ENCODE measurements around the gene CFAP221. TPM values are rescaled to one million over a fixed set of nuclear protein-coding genes. Genes with fewer than 3 reads are reported as not detected.

CFAP221 gene
- total RNA-seq, 2 experiments from 2014 or later = not detected

- intact Hi-C loops (cut with DNase I, micrococcal nuclease) = no loop called here
- ChIA-PET POLR2A (interaction anchor here (0.9 kb wide), 1 partner anchor 15 kb away, joined by 3 read pairs; the partner anchor contains the start of gene TMEM177), CTCF (no interaction called here)
- peak overlapping the region; percentile 71 for H3K27ac Mint-ChIP-seq
- no peaks in the 10 kb centered on the region for H3K9me3 Mint-ChIP-seq
- ATAC-seq (ENCODE audit: poor library complexity) = no peak
- DNase-seq = no peak
- peaks cover 50% of the 10 kb centered on the region for H3K4me1 Mint-ChIP-seq (ENCODE audit: low read depth)
- Histone ChIP-seq H3K27ac (ENCODE audit: low read depth in 1 of 2, low read length in 2 of 2) (no peak overlapping the region), H3K4me1 (ENCODE audit: insufficient read depth, low read length) (peaks cover 47% of the 10 kb centered on the region), H3K4me3 (ENCODE audit: low read length) (no peak overlapping the region), H3K9me3 (ENCODE audit: control insufficient read depth in 1 of 2, insufficient read depth in 1 of 2, low read length in 2 of 2) (no peaks in the 10 kb centered on the region), H3K36me3 (ENCODE audit: insufficient read depth, low read length) (peaks cover 3% of the 10 kb centered on the region), H3K27me3 (ENCODE audit: control insufficient read depth in 1 of 2, insufficient read depth in 2 of 2, low read length in 2 of 2) (peaks cover 0 to 2% of the 10 kb centered on the region in 2 experiments)
- no peak for TF ChIP-seq CTCF (IDR thresholded peaks at IDR 0.05)
- H3K36me3 Mint-ChIP-seq (ENCODE audit: low read depth) = peaks cover 7% of the 10 kb centered on the region
- H3K27me3 Mint-ChIP-seq = no peaks in the 10 kb centered on the region
- no peak overlapping the region for H3K4me3 Mint-ChIP-seq
These were observed 149.7 kb downstream of the CFAP221 start for GRCh38 chr2:119693967-119694366.

- intact Hi-C loops (cut with DNase I, micrococcal nuclease) = no loop called here
- Mint-ChIP-seq H3K4me3 (no peak overlapping the region), H3K27me3 (no peaks in the 10 kb centered on the region), H3K27ac (peak overlapping the region; percentile 71), H3K36me3 (ENCODE audit: low read depth) (peaks cover 2% of the 10 kb centered on the region), H3K9me3 (no peaks in the 10 kb centered on the region), H3K4me1 (ENCODE audit: low read depth) (peaks cover 50% of the 10 kb centered on the region)
- H3K27ac ChIP-seq (ENCODE audit: low read depth in 1 of 2, low read length in 2 of 2) = no peak overlapping the region
- DNase-seq (no peak), ATAC-seq (ENCODE audit: poor library complexity) (no peak)
- CTCF ChIA-PET = interaction anchor here (0.6 kb wide), 1 partner anchor 296 kb away, joined by 3 read pairs; no protein-coding TSS in a partner anchor
- POLR2A ChIA-PET = interaction anchor here (0.6 to 3.3 kb wide), 7 partner anchors 9 to 1955 kb away, joined by 3 to 40 read pairs (median 5); partner anchors contain the start of genes CLASP1, PTPN4 and TMEM177
- TF ChIP-seq CTCF (IDR thresholded peaks at IDR 0.05) = no peak
- peak overlapping the region; percentile 39 for H3K4me3 ChIP-seq (ENCODE audit: low read length)
- H3K27me3 ChIP-seq (ENCODE audit: control insufficient read depth in 1 of 2, insufficient read depth in 2 of 2, low read length in 2 of 2) = peaks cover 0 to 2% of the 10 kb centered on the region in 2 experiments
- no peaks in the 10 kb centered on the region for H3K9me3 ChIP-seq (ENCODE audit: control insufficient read depth in 1 of 2, insufficient read depth in 1 of 2, low read length in 2 of 2)
- no peaks in the 10 kb centered on the region for H3K36me3 ChIP-seq (ENCODE audit: insufficient read depth, low read length)
- H3K4me1 ChIP-seq (ENCODE audit: insufficient read depth, low read length) = peaks cover 47% of the 10 kb centered on the region
These were observed 150.2 kb downstream of the CFAP221 start for GRCh38 chr2:119694470-119694844.

GRCh38 chr2:119694845-119695521 lies 150.7 kb downstream of the CFAP221 start:
- peak in 12 of 14 experiments; percentile 10 to 63 (median 34) for DNase-seq
- Mint-ChIP-seq H3K36me3 (ENCODE audit: low read depth) (no peaks in the 10 kb centered on the region), H3K4me3 (peak overlapping the region; percentile 83), H3K27me3 (no peaks in the 10 kb centered on the region), H3K9me3 (no peaks in the 10 kb centered on the region), H3K27ac (peak overlapping the region; percentile 71), H3K4me1 (ENCODE audit: low read depth) (peaks cover 50% of the 10 kb centered on the region)
- Histone ChIP-seq H3K27me3 (ENCODE audit: control insufficient read depth in 1 of 2, insufficient read depth in 2 of 2, low read length in 2 of 2) (peaks cover 0 to 2% of the 10 kb centered on the region in 2 experiments), H3K36me3 (ENCODE audit: insufficient read depth, low read length) (no peaks in the 10 kb centered on the region), H3K4me3 (ENCODE audit: low read length) (peak overlapping the region; percentile 39), H3K9me3 (ENCODE audit: control insufficient read depth in 1 of 2, insufficient read depth in 1 of 2, low read length in 2 of 2) (no peaks in the 10 kb centered on the region), H3K4me1 (ENCODE audit: insufficient read depth, low read length) (peaks cover 47% of the 10 kb centered on the region), H3K27ac (ENCODE audit: low read depth in 1 of 2, low read length in 2 of 2) (peak overlapping the region; percentile 29 to 34)
- POLR2A ChIA-PET = interaction anchor here (0.6 to 3.3 kb wide), 7 partner anchors 9 to 1954 kb away, joined by 3 to 40 read pairs (median 5); partner anchors contain the start of genes CLASP1, PTPN4 and TMEM177
- intact Hi-C loops (cut with DNase I, micrococcal nuclease) = loop anchor here in 1 of 2 experiments (5.0 kb wide), 1 partner anchor 482 kb away; no protein-coding TSS in a partner anchor
- peak; percentile 81 for ATAC-seq (ENCODE audit: poor library complexity)
- TF ChIP-seq CTCF (IDR thresholded peaks at IDR 0.05) = no peak
- CTCF ChIA-PET = interaction anchor here (0.6 kb wide), 1 partner anchor 295 kb away, joined by 3 read pairs; no protein-coding TSS in a partner anchor

Data from CD4-positive, alpha-beta T cell (primary cell).